Keratinocyte (primary cell): Measurements from ENCODE around the gene TSTD1. TPM values are rescaled to one million over a fixed set of nuclear protein-coding genes. Genes with fewer than 3 reads are reported as not detected.
"Not testable (repeated sequence)": the region's sequence is repeated elsewhere in the genome, so short reads cannot be mapped to it uniquely, and the experiment has no call there.

ENCODE experiments used
- DNase-seq: peaks from one replicate; pipeline ENCODE4 v3.0.0-alpha.2; 2011; ENCODE audit warnings: low read depth, missing footprints, low spot score
- FAIRE-seq: peaks from 2 replicates; lab custom pipeline; 2011; peaks lifted over from hg19 to GRCh38; lab: Jason Lieb, UNC
- H2AFZ ChIP-seq: 2 replicates; pipeline ENCODE4 v1.6.0; 2012; ENCODE audit warnings: low read length, control low read depth, inconsistent platforms; ENCODE audit not compliant: control insufficient read depth
- H3K27ac ChIP-seq: 2 replicates; pipeline ENCODE4 v1.5.1; 2011; ENCODE audit warnings: low read length; ENCODE audit not compliant: control insufficient read depth, insufficient read depth
- H3K27me3 ChIP-seq: 3 replicates; pipeline ENCODE4 v1.6.0; 2011; ENCODE audit warnings: low read length; ENCODE audit not compliant: control insufficient read depth, insufficient read depth; ENCODE audit errors: extremely low read depth
- H3K36me3 ChIP-seq, 2 experiments: 2 replicates in 1 of 2; 3 replicates in 1 of 2; pipeline ENCODE4 v1.5.1; 2011; ENCODE audit warnings: low read length in 2 of 2, mild to moderate bottlenecking in 1 of 2; ENCODE audit not compliant: control insufficient read depth in 2 of 2, insufficient read depth in 2 of 2; ENCODE audit errors: extremely low read depth in 1 of 2
- H3K4me1 ChIP-seq: 3 replicates; pipeline ENCODE4 v1.5.1; 2011; ENCODE audit warnings: low read length; ENCODE audit not compliant: control insufficient read depth, insufficient read depth; ENCODE audit errors: extremely low read depth
- H3K4me2 ChIP-seq: 3 replicates; pipeline ENCODE4 v1.6.0; 2011; ENCODE audit warnings: low read depth, low read length; ENCODE audit not compliant: control insufficient read depth, insufficient read depth; ENCODE audit errors: extremely low read depth
- H3K4me3 ChIP-seq, 3 experiments: fragments of 200-600 bp in 1 of 3; sonication (generic) in 1 of 3; 2 replicates in 2 of 3; 3 replicates in 1 of 3; pipeline ENCODE4 v1.5.1; 2011 to 2016; ENCODE audit warnings: low read length in 3 of 3, mild to moderate bottlenecking in 3 of 3, control low read depth in 2 of 3, inconsistent platforms in 1 of 3, low read depth in 1 of 3, mixed read lengths in 1 of 3, mixed run types in 1 of 3, moderate library complexity in 1 of 3; ENCODE audit not compliant: control insufficient read depth in 2 of 3, insufficient read depth in 2 of 3; ENCODE audit errors: extremely low read depth in 1 of 3
- H3K79me2 ChIP-seq: 2 replicates; pipeline ENCODE4 v1.6.0; 2012; ENCODE audit warnings: low read length; ENCODE audit not compliant: control insufficient read depth, insufficient read depth
- H3K9ac ChIP-seq: 3 replicates; pipeline ENCODE4 v1.6.0; 2011; ENCODE audit warnings: low read length; ENCODE audit not compliant: control insufficient read depth, insufficient read depth; ENCODE audit errors: extremely low read depth
- H3K9me1 ChIP-seq: 3 replicates; pipeline ENCODE4 v1.6.0; 2011; ENCODE audit warnings: low read length; ENCODE audit not compliant: control insufficient read depth, insufficient read depth; ENCODE audit errors: extremely low read depth
- H3K9me3 ChIP-seq: 2 replicates; pipeline ENCODE4 v1.5.1; 2012; ENCODE audit warnings: low read depth, low read length; ENCODE audit not compliant: control insufficient read depth
- H4K20me1 ChIP-seq: 3 replicates; pipeline ENCODE4 v1.6.0; 2011; ENCODE audit warnings: low read length; ENCODE audit not compliant: control insufficient read depth, insufficient read depth; ENCODE audit errors: extremely low read depth
- CTCF ChIP-seq, 3 experiments: IDR thresholded peaks in 1 of 3; conservative IDR thresholded peaks in 1 of 3; optimal IDR thresholded peaks in 1 of 3; 2 replicates in 2 of 3; 3 replicates in 1 of 3; pipeline versions ENCODE3 to v1.5.1; 2011; ENCODE audit warnings: low read length in 3 of 3, mild to moderate bottlenecking in 3 of 3, moderate library complexity in 2 of 3, control low read depth in 1 of 3, inconsistent platforms in 1 of 3; ENCODE audit not compliant: insufficient read depth in 2 of 3; ENCODE audit errors: extremely low read depth in 1 of 3
- EZH2 ChIP-seq: IDR thresholded peaks from one replicate; pipeline ENCODE4 v1.6.1; 2012; ENCODE audit warnings: inconsistent platforms, mild to moderate bottlenecking, low read length, moderate library complexity
- dilution Hi-C: fragments of 300-500 bp; cut with MboI; formaldehyde crosslinking; loops from one replicate; pipeline ENCODE4 v1.7.0; 2020; ENCODE audit warnings: low sequenced_read_pairs; ENCODE audit not compliant: extremely low pct_ligation_motif_present
- polyA plus RNA-seq, 5 experiments: library from polyadenylated mRNA; depleted of rRNA in 3 of 5; stranded (reverse) in 3 of 5; stranded (forward) in 1 of 5; unstranded in 1 of 5; fragments of >200 nt; gene quantifications; 1 replicate in 1 of 5; 2 replicates in 3 of 5; 3 replicates in 1 of 5; pipeline versions ENCODE4 v1.2.1 to v1.2.3, GENCODE V29; 2011 to 2012; ENCODE audit warnings: missing spikeins in 2 of 5, low read depth in 1 of 5, low replicate concordance in 1 of 5

TSTD1 gene
- polyA plus RNA-seq, 1 donor (not counting 4 experiments of a cell fraction or from before 2014, with no cell fraction given), result 106 TPM

- FAIRE-seq, result peak; percentile 93
- Histone ChIP-seq H3K36me3 (peaks cover 1 to 9% of the 10 kb centered on the region in 2 experiments), H3K9me1 (no peaks in the 10 kb centered on the region), H3K4me1 (peaks cover 41% of the 10 kb centered on the region), H3K27ac (peak overlapping the region; percentile 95), H3K4me2 (peak overlapping the region; percentile 60), H3K9ac (peak overlapping the region; percentile 100), H4K20me1 (no peaks in the 10 kb centered on the region), H3K79me2 (peaks cover 47% of the 10 kb centered on the region), H3K9me3 (no peaks in the 10 kb centered on the region), H3K27me3 (no peaks in the 10 kb centered on the region), H2AFZ (no peak overlapping the region), H3K4me3 (peak overlapping the region; percentile 77 to 98 (median 86))
- dilution Hi-C loops, result no loop called here
- no peak for TF ChIP-seq CTCF (optimal IDR thresholded peaks at IDR 0.05 in 1 of 3, IDR thresholded peaks at IDR 0.05 in 1 of 3, conservative IDR thresholded peaks at IDR 0.05 in 1 of 3; ENCODE audit: extremely low read depth in 1 of 3, insufficient read depth in 2 of 3, low read length in 3 of 3)
- TF ChIP-seq EZH2, result no peak
- DNase-seq, result no peak
Measured at GRCh38 chr1:161019751-161020495, 18.8 kb downstream of the TSTD1 start.

- H3K9ac ChIP-seq, result peak overlapping the region; percentile 100
- DNase-seq, dilution Hi-C loops, FAIRE-seq, H3K36me3 ChIP-seq, H3K27me3 ChIP-seq, H3K9me1 ChIP-seq, H3K9me3 ChIP-seq, H2AFZ ChIP-seq, H4K20me1 ChIP-seq: not testable (repeated sequence)
- peak overlapping the region; percentile 77 to 98 (median 86) for H3K4me3 ChIP-seq
- peaks cover 51% of the 10 kb centered on the region for H3K79me2 ChIP-seq
- H3K27ac ChIP-seq, result peak overlapping the region; percentile 95
- H3K4me2 ChIP-seq, result peak overlapping the region; percentile 60
- peaks cover 45% of the 10 kb centered on the region for H3K4me1 ChIP-seq
Measured at GRCh38 chr1:161019111-161019660, 19.6 kb downstream of the TSTD1 start.
